Measurements from ENCODE around the gene PALM2AKAP2. TPM values are rescaled to one million over a fixed set of nuclear protein-coding genes. Genes with fewer than 3 reads are reported as not detected.
"Not testable (repeated sequence)": the region's sequence is repeated elsewhere in the genome, so short reads cannot be mapped to it uniquely, and the experiment has no call there.

PALM2AKAP2 gene
- polyA plus RNA-seq, 1 donor from 2014 or later: 0.41 TPM

GRCh38 chr9:109821711-109822110 is 41.7 kb downstream of the PALM2AKAP2 start:
- Histone ChIP-seq H3K27ac (ENCODE audit: low read length) (no peak overlapping the region), H3K4me3 (ENCODE audit: low read length) (no peak overlapping the region), H3K9me2 (ENCODE audit: insufficient read depth, low read length) (no peaks in the 10 kb centered on the region), H3K79me2 (replicated peaks; ENCODE audit: insufficient read depth, low read length) (no peaks in the 10 kb centered on the region), H3K36me3 (ENCODE audit: insufficient read depth, low read length) (no peaks in the 10 kb centered on the region), H3K9ac (ENCODE audit: low read length) (no peak overlapping the region), H3K4me2 (ENCODE audit: low read length) (no peak overlapping the region), H3K9me3 (ENCODE audit: low read length) (no peaks in the 10 kb centered on the region), H3F3A (ENCODE audit: insufficient read depth, low read length, poor library complexity, severe bottlenecking) (no peaks in the 10 kb centered on the region), H4K20me1 (ENCODE audit: insufficient read depth) (no peaks in the 10 kb centered on the region), H2AFZ (ENCODE audit: low read depth, low read length) (no peak overlapping the region), H3K27me3 (ENCODE audit: insufficient read depth, low read depth, low read length) (no peaks in the 10 kb centered on the region)
- no peak for TF ChIP-seq POLR2AphosphoS5 (IDR thresholded peaks at IDR 0.05)
- no peak for TF ChIP-seq REST (IDR thresholded peaks at IDR 0.05; ENCODE audit: borderline replicate concordance)
- TF ChIP-seq EZH2 (IDR thresholded peaks at IDR 0.05; ENCODE audit: borderline replicate concordance, insufficient read depth, low read length, poor library complexity, severe bottlenecking): no peak
- TF ChIP-seq SMC3 (conservative IDR thresholded peaks at IDR 0.05; ENCODE audit: poor library complexity): no peak
- TF ChIP-seq TAF1 (IDR thresholded peaks at IDR 0.05; ENCODE audit: low read depth): no peak
- TF ChIP-seq EP300 (conservative IDR thresholded peaks at IDR 0.05; ENCODE audit: poor library complexity, severe bottlenecking): no peak
- no peak for TF ChIP-seq RAD21 (conservative IDR thresholded peaks at IDR 0.05)
- no peak for TF ChIP-seq MXI1 (conservative IDR thresholded peaks at IDR 0.05; ENCODE audit: poor library complexity, severe bottlenecking)
- no peak for TF ChIP-seq CTCF (IDR thresholded peaks at IDR 0.05; ENCODE audit: poor library complexity, severe bottlenecking)

- not testable (repeated sequence) for H3K9me2 ChIP-seq (ENCODE audit: insufficient read depth, low read length); H3K4me3 ChIP-seq (ENCODE audit: low read length); H3K9me3 ChIP-seq (ENCODE audit: low read length); H2AFZ ChIP-seq (ENCODE audit: low read depth, low read length); H3K36me3 ChIP-seq (ENCODE audit: insufficient read depth, low read length); H3K4me2 ChIP-seq (ENCODE audit: low read length); H3K9ac ChIP-seq (ENCODE audit: low read length); H3K79me2 ChIP-seq (replicated peaks; ENCODE audit: insufficient read depth, low read length); H3F3A ChIP-seq (ENCODE audit: insufficient read depth, low read length, poor library complexity, severe bottlenecking); H3K27me3 ChIP-seq (ENCODE audit: insufficient read depth, low read depth, low read length); H3K27ac ChIP-seq (ENCODE audit: low read length); H4K20me1 ChIP-seq (ENCODE audit: insufficient read depth)
These were observed 45.4 kb downstream of the PALM2AKAP2 start for GRCh38 chr9:109825383-109825782.

- TF ChIP-seq CTCF (IDR thresholded peaks at IDR 0.05; ENCODE audit: poor library complexity, severe bottlenecking) (no peak), TAF1 (IDR thresholded peaks at IDR 0.05; ENCODE audit: low read depth) (no peak), EZH2 (IDR thresholded peaks at IDR 0.05; ENCODE audit: borderline replicate concordance, insufficient read depth, low read length, poor library complexity, severe bottlenecking) (no peak), SMC3 (conservative IDR thresholded peaks at IDR 0.05; ENCODE audit: poor library complexity) (no peak), RAD21 (conservative IDR thresholded peaks at IDR 0.05) (no peak), EP300 (conservative IDR thresholded peaks at IDR 0.05; ENCODE audit: poor library complexity, severe bottlenecking) (no peak), REST (IDR thresholded peaks at IDR 0.05; ENCODE audit: borderline replicate concordance) (no peak), POLR2AphosphoS5 (IDR thresholded peaks at IDR 0.05) (no peak), MXI1 (conservative IDR thresholded peaks at IDR 0.05; ENCODE audit: poor library complexity, severe bottlenecking) (no peak)
- Histone ChIP-seq H3K27ac (ENCODE audit: low read length) (no peak overlapping the region), H3K4me2 (ENCODE audit: low read length) (no peak overlapping the region), H3K4me3 (ENCODE audit: low read length) (no peak overlapping the region), H3K79me2 (replicated peaks; ENCODE audit: insufficient read depth, low read length) (no peaks in the 10 kb centered on the region), H3F3A (ENCODE audit: insufficient read depth, low read length, poor library complexity, severe bottlenecking) (no peaks in the 10 kb centered on the region), H3K9me3 (ENCODE audit: low read length) (no peaks in the 10 kb centered on the region), H3K36me3 (ENCODE audit: insufficient read depth, low read length) (no peaks in the 10 kb centered on the region), H3K9me2 (ENCODE audit: insufficient read depth, low read length) (no peaks in the 10 kb centered on the region), H3K9ac (ENCODE audit: low read length) (no peak overlapping the region), H3K27me3 (ENCODE audit: insufficient read depth, low read depth, low read length) (no peaks in the 10 kb centered on the region), H4K20me1 (ENCODE audit: insufficient read depth) (no peaks in the 10 kb centered on the region), H2AFZ (ENCODE audit: low read depth, low read length) (no peak overlapping the region)
These were observed 46.6 kb downstream of the PALM2AKAP2 start for GRCh38 chr9:109826559-109826958.

Data from neural cell (in vitro differentiated cells).